HG03342 (cell line): ENCODE measurements around the gene TMEM214.

ENCODE experiments used
- ATAC-seq: cut with Tn5 transposase; IDR thresholded peaks from one replicate; pipeline ENCODE4 v1.9.1; 2021; ENCODE audit warnings: mild to moderate bottlenecking, moderate library complexity; ENCODE audit not compliant: unreplicated experiment

TMEM214 gene

DNA sequence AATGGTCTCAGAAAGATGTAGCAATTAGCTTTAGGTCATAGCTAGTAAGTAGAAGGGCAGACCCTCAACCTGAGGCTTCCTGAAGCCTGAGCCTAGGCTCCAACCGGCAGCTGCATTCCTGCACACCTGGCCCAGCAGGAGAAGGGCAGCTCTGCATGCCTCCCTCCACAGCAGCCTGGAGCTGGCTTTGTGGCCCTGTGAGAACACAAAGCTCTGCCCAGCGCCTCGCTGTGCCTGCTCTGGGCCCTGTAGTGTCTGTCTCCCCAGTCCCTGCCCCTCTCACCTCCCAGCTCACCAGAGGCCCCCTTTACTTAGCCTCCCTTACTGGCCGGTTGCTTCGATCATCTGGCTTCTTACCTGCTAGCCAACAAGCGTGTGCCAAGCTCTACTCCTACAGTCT is 6.7 kb downstream of the TMEM214 start:
- ATAC-seq, result no peak

DNA sequence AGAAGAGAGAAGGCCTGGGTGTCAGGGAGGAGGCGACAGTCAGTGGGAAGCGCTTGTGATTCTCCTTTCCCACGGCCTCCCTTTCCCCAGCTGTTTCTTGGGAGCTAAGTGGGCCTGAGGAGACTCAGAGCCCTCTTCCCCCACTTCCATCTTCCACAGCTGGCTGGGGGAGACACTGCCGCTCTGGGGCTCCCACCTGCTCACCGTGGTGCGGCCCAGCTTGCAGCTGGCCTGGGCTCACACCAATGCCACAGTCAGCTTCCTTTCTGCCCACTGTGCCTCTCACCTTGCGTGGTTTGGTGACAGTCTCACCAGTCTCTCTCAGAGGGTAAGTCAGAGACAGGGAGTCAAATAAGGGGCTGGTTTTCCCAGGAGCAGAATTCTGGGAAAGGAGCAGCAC is 7.1 kb downstream of the TMEM214 start:
- ATAC-seq, result no peak

DNA sequence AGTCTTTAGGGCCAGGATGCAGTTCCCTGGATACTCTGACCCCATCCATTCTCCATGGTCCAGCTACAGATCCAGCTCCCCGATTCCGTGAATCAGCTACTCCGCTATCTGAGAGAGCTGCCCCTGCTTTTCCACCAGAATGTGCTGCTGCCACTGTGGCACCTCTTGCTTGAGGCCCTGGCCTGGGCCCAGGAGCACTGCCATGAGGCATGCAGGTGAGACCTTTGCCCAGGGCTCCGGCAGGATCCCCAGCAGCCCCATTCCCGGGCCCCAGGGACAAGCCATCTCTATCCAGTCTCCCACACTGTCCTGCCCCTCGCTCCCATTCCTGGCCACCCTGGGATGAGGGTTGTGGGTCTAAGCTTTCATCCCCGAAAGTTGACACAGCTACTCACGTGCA is 7.5 kb downstream of the TMEM214 start:
- no peak for ATAC-seq

DNA sequence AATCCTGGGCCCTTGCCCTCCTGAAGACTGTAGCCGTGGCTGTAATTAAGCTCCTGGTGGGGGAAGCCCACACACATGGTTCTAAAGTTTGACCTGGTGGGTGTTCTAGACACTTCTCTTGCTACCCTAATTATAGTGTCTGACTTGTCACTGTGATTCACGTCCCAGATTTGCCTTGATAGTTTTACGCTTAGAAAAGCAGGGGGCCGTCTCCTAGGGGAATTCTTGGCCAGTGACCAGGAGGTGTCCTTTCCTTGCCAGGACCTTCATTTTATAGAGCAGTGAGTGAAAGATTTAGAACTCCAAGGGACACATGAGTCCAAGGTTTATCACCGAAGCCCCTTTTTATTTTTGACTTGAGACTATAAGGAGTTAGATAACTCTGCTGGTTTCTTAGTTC is 9.0 kb downstream of the TMEM214 start:
- ATAC-seq, result peak; percentile 23

DNA sequence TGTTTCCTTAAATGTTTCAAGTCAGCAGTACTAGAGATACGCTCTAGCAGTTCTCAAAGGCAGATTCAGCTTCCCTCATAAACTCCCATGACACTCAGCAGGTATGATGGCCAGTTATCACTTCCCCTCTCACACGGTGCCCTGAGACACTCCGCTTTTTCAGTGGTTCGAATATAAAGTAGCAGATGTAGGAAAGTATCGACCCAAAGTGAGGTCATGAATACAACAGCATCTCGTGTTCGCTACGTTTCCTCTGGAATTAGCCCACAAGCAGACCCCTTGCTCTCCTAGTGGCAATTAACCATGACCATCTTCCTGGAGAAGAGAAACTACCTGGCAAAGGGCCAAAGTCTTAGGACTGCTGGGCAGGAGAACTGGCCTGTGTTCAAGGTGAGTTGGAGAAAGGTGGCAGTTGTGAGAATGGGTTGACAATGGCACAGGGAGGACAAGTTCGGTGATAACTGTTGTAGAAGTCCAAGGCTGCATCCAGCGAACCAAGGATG is 9.4 kb downstream of the TMEM214 start:
- ATAC-seq, result peak; percentile 56

DNA sequence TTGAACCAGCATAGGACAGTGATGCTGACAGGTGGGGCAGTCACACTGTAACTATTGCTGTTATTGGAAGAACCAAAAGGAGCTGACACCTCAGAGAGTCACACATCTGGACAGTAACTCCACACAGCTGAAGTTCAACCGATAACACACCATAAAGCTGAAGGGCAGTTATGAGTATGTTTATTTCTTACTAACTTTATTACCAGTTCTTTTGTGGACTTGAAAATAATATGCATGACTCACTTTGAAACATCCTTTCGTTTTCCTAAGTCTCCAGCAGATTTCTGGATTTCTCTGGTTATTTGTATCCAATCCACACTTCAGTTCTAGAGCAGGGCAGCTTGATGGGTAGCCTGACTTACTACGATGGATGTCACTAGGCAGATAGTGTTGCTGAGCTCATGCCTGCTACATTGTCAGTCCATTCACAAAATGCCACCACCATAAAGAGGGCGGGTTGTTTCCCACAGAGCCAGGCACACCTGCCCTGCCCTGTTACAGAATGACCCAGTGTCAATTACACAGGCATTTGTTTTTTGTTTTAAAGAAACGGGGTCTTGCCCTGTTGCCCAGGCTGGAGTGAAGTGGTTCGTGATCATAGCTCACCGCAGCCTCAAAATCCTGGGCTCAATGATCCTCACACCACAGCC is 10.3 kb downstream of the TMEM214 start:
- ATAC-seq, result no peak

DNA sequence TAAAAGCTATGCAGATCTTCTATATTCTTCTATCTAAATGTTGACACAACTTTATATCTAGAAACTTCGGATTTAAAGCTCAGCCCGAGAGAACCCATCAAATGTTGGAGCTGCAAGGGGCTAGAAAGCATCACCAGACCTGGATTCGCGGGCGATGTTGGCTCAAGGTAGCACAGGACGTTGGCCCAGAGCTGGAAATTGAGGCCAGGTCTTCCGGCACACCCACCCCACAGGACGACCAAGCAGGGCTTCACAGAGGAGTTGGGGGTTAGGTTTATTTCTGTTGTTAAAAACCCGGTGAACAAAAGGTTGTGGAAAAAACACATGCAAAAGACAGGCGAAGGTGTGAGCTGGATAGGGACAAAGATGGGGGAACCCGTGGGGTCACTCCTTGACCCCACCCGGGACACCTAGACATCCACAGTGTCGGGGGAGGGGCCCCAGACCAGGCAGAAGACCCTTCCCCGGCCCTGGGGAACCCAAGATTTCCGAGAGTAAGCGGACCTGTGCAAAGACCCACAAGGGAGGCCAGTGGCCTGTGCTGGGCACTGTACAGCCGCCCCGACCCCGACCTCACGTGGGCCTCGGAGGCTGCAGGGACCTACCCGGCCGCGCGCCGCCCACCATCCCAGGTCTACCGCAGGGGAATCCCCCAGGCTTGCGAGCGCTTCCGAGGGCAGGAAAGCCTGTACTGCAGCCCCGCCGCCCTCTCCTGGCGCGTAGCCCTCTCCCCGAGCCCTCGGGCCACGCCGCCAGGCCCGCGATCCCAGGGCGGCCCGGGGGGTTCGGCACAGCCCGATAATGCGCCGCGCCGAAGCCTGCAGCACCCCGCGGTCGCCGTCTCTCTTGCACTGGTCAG is 16.9 kb downstream of the TMEM214 start:
- ATAC-seq, result peak; percentile 11

DNA sequence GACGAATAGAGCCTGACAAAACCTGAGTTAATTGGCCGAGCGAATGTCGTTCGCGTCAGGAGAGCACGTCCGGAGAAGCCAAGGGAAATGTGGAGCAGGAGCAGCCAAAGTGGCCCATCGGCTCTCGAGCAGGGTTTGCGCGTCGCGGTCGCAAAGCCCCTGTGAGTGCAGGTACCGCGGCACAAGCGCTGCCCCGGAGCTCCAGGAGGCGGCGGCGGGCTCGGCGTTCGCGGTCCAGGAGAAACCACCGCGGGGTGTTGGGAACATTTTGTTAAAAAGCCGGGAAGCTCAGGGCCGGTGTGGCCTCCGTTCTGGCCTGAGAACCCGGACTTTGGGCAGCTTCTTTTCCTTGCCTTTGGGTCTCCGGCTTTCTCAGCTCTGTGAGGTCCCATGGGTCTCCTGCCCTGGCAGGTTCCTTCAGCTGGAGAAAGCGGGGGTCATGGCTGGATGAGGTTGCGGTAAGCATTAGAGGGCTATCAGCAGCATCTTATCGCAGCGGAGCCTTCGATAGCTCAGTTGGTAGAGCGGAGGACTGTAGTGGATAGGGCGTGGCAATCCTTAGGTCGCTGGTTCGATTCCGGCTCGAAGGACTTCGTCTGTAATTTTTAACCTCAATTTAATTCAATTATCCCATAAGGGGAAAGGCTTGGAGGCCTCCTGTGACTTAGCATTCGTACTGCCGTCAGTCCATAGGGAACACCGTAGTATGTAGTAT is 17.7 kb downstream of the TMEM214 start:
- peak; percentile 44 for ATAC-seq

DNA sequence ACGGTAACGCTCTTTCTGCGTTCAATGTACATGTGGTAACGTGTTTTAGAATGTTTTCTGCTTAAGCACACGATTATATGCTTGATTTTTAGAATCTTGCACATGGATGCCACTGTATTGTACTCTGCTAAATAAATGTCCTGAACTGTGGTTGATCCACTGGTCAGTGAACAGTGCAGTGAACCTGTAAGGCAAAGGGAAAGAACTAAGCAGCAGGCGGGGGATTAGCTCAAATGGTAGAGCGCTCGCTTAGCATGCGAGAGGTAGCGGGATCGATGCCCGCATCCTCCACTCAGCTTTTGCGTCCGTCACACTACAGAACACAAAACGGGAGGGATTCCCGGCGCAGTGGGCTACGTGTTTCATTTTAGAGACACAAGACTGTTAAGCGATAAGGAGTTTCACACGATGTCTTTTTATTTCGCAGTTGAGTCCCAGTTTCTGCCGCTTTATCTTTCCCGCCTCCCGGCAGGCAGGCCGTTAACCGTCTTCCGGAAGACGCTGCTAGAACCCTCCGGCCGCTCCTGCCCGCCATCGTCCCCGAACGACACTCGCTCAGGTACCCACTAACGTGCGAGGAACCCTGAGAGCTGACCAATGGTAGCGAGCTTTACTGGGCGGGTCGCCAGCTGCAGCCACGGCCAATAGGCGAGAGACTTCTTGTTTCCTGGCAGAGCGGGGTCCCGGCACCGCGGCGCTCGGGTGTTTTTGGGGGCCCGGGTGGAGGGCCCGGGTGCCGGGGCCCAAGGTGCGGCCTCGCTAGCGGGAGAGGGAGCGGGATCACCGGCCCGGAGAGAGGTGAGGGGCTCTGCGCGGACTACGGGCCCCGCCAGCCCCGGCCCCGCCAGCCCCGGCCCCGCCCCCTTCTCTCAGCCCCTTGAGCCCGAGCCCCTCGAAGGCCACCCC is 18.5 kb downstream of the TMEM214 start, which contains the start of gene AGBL5:
TSS of gene AGBL5 (plus strand) at position 673 of the 906 bp plus-strand sequence. CDS start 1,291 bp downstream, outside the sequence.
- peak; percentile 67 for ATAC-seq

DNA sequence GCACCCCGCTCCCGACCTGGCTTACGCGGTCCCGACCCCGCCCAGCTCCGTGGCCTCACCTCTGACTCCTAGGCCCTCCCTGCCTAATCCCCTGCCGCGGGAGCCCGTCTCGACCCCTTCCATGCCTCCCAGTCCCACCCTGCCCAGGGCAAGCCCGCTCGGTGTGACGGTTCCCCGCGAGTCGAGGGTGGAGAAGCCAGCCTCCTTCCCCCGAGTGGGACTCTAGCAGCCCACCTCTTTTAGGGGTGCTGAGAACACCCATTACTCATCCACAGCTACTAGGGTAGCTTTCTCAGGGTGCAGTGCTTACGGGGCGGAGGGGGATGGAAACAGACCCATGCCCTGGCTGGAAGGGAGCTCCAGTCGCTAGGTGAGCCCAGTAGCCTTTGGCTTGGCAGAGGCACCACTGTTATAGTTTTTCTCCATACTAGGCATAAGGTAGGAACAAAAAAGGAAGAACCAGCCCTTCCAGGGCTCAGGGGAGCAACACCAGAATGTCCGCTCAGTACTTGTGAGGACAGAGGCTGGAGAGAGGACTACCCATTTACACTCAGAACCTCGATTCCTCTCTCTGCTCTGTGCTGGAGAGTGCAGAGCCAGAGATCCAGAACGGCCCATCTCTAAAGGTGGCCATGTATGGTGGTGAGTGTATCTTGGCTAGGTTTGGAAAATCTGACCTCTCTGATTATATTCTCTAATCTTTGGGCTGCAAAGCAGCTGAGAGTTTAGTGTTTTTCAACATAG is 19.3 kb downstream of the TMEM214 start:
- no peak for ATAC-seq

DNA sequence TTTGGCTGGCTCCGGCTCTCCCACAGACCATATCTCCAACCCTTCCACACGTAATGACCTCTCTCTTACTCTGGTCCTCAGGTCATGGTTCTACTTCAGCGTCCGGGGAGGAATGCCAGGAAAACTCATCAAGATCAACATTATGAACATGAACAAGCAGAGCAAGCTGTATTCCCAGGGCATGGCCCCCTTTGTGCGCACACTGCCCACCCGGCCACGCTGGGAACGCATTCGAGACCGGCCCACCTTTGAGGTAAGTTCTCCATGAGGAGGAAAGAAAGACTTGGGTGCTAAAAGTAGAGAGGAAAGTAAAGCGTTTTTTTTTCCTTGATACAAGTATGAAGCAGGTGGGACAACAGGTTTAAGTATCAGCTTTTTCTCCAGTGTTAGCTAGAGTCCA is 20.6 kb downstream of the TMEM214 start:
- no peak for ATAC-seq

DNA sequence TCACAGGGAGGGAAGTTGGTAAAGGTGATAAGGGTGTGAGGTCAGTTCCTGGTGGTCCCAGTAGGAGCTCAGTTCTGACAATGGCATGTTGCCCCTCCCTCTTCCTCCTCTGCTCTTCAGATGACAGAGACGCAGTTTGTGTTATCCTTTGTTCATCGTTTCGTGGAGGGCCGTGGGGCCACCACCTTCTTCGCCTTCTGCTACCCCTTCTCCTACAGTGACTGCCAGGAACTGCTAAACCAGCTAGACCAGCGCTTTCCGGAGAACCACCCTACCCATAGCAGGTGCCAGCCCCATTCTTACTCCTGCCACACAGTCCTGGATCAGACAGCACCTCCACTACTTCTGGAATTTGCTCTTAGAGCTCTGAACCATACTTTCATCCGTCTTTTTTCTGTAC is 21.0 kb downstream of the TMEM214 start:
- no peak for ATAC-seq

DNA sequence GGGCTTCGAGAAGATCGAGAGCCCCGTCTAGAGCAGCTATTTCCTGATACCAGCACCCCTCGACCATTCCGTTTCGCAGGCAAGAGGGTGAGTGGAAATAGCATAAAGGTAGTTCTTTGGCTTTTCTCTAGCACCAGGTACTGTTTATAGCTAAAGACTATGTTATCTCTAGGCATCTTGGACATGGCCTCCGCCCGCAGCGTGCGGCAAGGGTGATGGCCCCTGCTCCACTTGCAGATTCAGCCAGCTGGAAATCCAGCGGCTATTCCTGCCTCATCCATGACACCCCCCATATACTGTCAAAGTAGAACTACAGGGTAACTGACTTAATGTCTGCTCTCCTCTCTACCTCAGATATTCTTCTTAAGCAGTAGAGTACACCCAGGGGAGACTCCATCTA is 22.0 kb downstream of the TMEM214 start:
- no peak for ATAC-seq

DNA sequence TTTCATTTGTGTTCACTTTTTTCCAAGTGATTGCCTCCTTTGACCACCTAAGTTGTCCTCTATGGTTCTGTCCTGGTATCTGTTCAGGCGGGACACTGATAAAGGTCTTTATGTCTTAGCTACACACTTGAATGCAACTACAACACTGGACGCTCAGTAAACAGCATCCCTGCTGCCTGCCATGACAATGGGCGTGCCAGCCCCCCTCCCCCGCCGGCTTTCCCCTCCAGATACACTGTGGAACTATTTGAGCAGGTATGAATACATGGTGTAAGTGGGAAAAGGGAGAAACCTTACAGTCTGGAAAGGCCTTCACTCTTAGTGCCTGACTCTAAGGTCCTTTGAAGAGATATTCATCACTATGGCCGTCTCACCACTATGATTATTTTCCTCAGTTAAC is 24.4 kb downstream of the TMEM214 start:
- ATAC-seq, result no peak

DNA sequence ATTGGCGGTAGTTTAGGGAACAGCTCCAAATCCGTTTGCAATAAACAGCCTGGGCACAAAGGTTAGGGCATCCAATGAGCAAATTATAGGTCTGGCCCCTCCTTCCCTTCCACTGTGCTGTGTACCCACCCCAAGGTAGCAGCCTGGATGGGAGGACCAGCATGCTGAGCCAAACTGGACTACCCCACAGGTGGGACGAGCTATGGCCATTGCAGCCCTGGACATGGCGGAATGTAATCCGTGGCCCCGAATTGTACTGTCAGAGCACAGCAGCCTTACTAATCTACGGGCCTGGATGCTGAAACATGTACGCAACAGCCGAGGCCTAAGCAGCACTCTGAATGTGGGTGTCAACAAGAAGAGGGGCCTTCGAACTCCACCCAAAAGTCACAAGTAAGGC is 25.4 kb downstream of the TMEM214 start:
- ATAC-seq, result no peak

DNA sequence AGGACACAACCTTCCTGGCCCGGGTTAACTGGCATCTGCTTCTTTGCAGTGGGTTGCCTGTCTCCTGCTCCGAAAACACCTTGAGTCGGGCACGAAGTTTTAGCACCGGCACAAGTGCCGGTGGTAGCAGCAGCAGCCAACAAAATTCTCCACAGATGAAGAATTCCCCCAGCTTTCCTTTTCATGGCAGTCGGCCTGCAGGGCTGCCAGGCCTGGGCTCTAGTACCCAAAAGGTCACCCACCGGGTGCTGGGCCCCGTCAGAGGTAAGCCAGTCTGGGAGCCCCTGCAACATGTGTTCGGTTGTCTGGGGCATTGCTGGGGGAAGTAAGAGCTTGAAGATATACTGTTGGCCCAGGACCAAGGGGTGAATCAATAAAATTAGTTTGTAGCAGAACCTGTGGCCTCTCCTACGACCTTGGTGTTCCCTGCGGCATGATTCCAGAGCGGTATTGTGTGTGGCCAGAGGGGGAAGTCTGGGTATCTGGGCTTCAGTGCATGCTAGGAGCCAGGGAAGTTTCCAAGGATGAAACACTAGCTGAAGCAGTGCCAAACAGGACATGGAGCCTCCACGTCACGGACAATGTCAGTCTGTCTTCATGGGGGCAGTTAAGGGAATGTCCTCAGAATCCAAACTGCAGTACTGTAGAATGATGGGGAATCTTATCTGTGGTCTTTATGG is 26.5 kb downstream of the TMEM214 start:
- no peak for ATAC-seq

DNA sequence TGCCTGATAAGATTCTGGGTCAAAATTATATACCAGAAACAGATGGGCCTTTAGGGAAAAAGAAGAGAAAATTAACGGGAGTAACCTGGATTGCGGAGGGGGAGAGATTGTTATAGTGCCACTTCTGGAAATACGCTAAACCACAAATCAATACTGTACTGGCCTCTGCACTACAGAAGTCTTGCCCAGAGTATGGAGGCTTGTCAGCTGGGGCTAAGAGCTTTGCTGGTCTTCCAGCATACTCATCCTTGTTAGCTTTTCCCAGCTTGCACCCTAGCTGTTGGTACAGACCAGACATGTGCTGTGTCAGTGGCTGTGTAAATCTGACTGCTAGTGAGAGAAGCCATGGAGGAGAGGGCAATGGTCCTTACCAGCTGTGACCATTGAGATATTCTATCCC is 27.6 kb downstream of the TMEM214 start:
- ATAC-seq, result no peak

DNA sequence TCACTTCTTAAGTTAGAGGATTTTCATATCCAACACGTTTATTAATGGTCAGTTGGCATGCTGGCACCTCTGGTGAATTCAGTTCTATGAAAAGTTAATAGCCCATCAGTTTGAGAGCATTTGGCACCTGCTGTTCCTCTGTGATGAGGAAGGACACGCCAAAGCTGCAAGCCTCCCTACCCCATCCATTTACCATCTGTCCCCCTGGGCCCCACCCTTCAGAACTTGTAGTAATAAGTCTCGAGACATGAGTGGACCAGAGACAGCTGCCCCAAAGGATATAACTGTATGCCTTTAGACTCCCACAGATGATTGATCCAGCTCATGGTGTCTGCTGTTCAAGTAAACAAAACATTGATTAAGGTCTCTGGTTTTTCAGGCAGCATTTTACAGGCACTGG is 32.4 kb downstream of the TMEM214 start:
- no peak for ATAC-seq

DNA sequence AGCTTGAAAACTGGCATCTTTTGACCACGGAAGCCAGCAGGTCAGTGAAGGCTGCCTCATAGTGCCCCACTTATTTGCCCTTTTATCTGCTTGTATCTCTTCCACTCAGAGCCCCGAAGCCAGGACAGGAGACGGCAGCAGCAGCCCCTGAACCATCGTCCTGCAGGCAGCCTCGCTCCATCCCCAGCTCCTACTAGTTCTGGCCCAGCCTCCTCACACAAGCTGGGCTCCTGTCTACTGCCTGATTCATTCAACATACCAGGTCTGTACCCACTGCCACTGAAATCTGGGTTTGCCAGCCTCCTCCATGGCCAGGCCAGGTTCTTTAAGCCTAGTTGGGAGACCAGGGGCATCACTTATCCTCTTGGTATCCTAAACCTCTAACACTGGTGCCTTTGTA is 34.6 kb downstream of the TMEM214 start:
- ATAC-seq, result no peak
